Measurements from ENCODE around the gene RALBP1. TPM values are rescaled to one million over a fixed set of nuclear protein-coding genes. Genes with fewer than 3 reads are reported as not detected.

Gene RALBP1
- total and polyA plus RNA-seq, 7 donors = 42.3 to 89.7 (median 68.1) TPM

DNA sequence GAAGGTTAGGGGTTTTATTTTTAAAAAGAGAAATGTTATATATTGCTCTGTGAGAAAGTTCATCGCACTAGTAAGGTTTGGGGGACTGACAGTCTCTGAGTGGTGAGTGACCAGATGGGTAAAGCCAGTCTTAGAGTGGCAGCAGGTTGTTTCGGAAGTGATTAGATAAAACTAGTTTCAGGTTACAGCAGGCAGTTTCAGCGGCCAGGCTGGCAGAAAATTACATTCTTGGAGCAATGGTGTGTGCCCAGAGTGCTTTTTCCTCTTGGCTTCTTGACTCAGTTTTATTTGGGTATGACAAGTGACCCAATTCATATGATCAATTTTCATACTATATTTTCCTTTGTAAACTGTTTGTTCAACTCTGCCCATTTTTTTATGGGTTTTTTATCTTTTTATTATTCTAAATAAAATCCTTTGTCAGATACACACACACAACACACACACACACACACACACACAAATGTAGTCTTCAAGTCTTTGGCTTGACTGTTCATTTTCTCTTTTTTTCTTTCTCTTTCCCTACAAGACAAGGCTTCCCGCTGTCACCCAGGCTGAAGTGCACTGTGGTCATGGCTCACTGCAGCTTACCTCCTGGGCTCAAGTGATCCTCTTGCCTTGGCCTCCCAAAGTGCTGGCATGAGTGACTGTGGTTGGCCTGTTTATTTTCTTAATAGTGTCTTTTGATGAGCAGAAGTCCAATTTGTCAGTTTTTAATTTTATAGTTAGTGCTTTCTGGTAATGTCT, 30.9 kb downstream of the RALBP1 start:
- intact Hi-C loops (cut with DNase I) = no loop called here
- no peaks in the 10 kb centered on the region for H3K9me3 ChIP-seq
- TF ChIP-seq POLR2A (IDR thresholded peaks at IDR 0.05) = no peak
- TF ChIP-seq, protein P1, sequence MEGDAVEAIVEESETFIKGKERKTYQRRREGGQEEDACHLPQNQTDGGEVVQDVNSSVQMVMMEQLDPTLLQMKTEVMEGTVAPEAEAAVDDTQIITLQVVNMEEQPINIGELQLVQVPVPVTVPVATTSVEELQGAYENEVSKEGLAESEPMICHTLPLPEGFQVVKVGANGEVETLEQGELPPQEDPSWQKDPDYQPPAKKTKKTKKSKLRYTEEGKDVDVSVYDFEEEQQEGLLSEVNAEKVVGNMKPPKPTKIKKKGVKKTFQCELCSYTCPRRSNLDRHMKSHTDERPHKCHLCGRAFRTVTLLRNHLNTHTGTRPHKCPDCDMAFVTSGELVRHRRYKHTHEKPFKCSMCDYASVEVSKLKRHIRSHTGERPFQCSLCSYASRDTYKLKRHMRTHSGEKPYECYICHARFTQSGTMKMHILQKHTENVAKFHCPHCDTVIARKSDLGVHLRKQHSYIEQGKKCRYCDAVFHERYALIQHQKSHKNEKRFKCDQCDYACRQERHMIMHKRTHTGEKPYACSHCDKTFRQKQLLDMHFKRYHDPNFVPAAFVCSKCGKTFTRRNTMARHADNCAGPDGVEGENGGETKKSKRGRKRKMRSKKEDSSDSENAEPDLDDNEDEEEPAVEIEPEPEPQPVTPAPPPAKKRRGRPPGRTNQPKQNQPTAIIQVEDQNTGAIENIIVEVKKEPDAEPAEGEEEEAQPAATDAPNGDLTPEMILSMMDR (IDR thresholded peaks at IDR 0.05) = no peak

DNA sequence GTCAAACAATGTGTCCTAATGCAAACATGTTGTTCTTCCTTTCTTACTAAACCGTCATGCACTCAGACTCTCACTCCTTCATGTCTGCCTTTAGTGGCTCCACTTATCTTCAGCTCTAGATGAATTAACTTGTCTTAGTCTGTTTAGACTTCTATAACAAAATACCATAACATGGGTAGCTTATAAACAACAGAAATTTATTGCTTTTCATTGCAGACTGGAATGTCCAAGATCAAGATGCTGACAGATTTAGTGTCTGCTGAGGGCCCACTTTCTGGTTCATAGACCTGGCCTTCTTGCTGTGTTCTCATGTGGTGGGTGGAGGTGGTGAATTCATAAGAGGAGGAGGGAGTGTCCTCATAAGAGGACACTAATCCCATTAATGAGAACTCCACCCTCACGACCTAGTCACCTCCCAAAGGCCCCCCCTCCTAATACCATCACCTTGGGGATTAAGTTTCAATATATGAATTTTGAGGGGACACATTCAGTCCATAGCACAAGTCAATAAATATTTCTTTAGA, 32.3 kb downstream of the RALBP1 start:
- WGBS, 2 donors = 75 to 79% methylated on average over 2 of the region's 2 CpGs
- H3K36me3 ChIP-seq = no peaks in the 10 kb centered on the region
- peaks cover 0 to 32% (median 15%) of the 10 kb centered on the region in 4 donors for H3K4me1 ChIP-seq
- no peak overlapping the region for H3K4me3 ChIP-seq
- intact Hi-C loops (cut with DNase I) = no loop called here
- no peaks in the 10 kb centered on the region for H3K9me3 ChIP-seq
- no peak for DNase-seq
- no peak overlapping the region for H3K27ac ChIP-seq
- no peaks in the 10 kb centered on the region for H3K27me3 ChIP-seq
- no peak for TF ChIP-seq POLR2A (IDR thresholded peaks at IDR 0.05)
- no peak for TF ChIP-seq POLR2AphosphoS5 (IDR thresholded peaks at IDR 0.05)
- TF ChIP-seq, protein P1 (IDR thresholded peaks at IDR 0.05) = no peak
- no peak for TF ChIP-seq EP300 (IDR thresholded peaks at IDR 0.05)

More for the DNA sequence above, 30.9 kb downstream of the RALBP1 start:
- H3K27ac ChIP-seq = no peak overlapping the region
- no peaks in the 10 kb centered on the region for H3K36me3 ChIP-seq
- WGBS, 2 donors = 55 to 71% methylated on average over 4 of the region's 4 CpGs
- H3K27me3 ChIP-seq = no peaks in the 10 kb centered on the region
- DNase-seq = no peak
- H3K4me1 ChIP-seq = peaks cover 0 to 32% (median 15%) of the 10 kb centered on the region in 4 donors
- H3K4me3 ChIP-seq = no peak overlapping the region

DNA sequence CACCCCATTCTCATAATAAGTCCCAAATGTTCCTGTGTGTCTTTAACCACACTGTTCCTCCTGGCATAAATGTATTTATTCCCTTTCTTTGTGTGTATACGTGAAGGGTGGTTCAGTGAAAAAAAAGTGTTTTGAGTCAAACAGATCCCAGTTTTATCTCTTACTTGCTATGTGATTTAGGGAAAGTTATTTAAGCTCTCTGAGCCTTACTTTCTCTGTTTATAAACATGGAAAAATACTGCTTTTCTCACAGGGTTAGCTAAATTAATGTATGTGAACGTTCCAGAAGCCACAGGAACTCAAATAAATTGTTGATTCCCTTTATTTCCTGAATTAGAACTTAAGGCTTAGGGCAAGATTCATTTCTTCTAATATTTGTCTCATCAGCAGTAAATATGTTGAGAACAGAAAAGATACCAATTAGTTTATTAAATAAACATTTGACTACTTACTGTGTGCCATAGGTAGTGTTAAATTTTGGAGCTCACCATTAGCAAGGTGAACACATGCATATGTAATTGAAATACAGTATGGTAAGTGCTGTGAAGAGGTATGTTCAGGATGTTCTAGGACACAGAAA, 33.2 kb downstream of the RALBP1 start:
- Histone ChIP-seq H3K36me3 (peaks cover 0 to 6% (median 1%) of the 10 kb centered on the region in 4 donors), H3K4me1 (peaks cover 0 to 32% (median 17%) of the 10 kb centered on the region in 4 donors), H3K27me3 (no peaks in the 10 kb centered on the region), H3K9me3 (no peaks in the 10 kb centered on the region), H3K27ac (no peak overlapping the region), H3K4me3 (no peak overlapping the region)
- TF ChIP-seq POLR2A (IDR thresholded peaks at IDR 0.05) (no peak), EP300 (IDR thresholded peaks at IDR 0.05) (no peak), POLR2AphosphoS5 (IDR thresholded peaks at IDR 0.05) (no peak)
- TF ChIP-seq, protein P1 (IDR thresholded peaks at IDR 0.05) = no peak
- 73 to 83% methylated on average over 2 of the region's 2 CpGs for WGBS, 2 donors
- no peak for DNase-seq
- intact Hi-C loops (cut with DNase I) = no loop called here

DNA sequence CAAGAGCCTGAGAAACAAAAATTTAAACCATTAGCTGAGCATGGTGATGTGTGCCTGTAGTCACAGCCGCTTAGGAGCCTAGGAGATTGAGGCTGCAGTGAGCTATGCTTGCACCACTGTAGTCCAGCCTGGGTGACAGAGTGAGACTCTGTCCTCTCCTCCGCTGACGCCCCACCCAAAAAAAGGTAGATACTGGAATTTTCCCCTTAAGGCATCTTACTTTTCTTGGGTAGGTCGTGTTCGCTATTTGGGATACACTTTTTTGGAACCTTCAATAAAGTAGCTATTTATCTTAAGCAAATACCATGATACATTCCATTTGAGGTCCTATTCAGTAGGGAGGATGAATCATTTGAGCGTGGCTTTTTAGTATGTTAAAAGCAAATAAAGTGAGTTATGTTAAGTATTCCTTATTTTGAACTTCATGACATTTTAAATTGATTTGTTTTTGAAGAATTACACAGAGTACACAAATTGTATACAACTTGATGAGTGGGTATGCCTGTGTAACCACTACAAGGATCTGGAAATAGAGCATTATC, 38.7 kb downstream of the RALBP1 start:
- peaks cover 0 to 13% (median 2%) of the 10 kb centered on the region in 4 donors for H3K36me3 ChIP-seq
- DNase-seq = no peak
- H3K9me3 ChIP-seq = no peaks in the 10 kb centered on the region
- intact Hi-C loops (cut with DNase I) = no loop called here
- 87 to 89% methylated on average over 6 of the region's 6 CpGs for WGBS, 2 donors
- TF ChIP-seq, protein P1 (IDR thresholded peaks at IDR 0.05) = no peak
- no peak for TF ChIP-seq POLR2AphosphoS5 (IDR thresholded peaks at IDR 0.05)
- TF ChIP-seq EP300 (IDR thresholded peaks at IDR 0.05) = no peak
- no peak for TF ChIP-seq POLR2A (IDR thresholded peaks at IDR 0.05)
- no peak overlapping the region for H3K27ac ChIP-seq
- H3K4me1 ChIP-seq = peaks cover 0 to 28% (median 13%) of the 10 kb centered on the region in 4 donors
- no peaks in the 10 kb centered on the region for H3K27me3 ChIP-seq
- no peak overlapping the region for H3K4me3 ChIP-seq
